GM15510 (cell line): ENCODE results near the gene DIAPH2.

ENCODE experiments used
- POLR2A ChIP-seq: IDR thresholded peaks from 3 replicates; pipeline ENCODE4 v1.6.1; 2011; ENCODE audit warnings: borderline replicate concordance; ENCODE audit not compliant: insufficient read length; ENCODE audit errors: extremely low read depth

The DIAPH2 gene

DNA sequence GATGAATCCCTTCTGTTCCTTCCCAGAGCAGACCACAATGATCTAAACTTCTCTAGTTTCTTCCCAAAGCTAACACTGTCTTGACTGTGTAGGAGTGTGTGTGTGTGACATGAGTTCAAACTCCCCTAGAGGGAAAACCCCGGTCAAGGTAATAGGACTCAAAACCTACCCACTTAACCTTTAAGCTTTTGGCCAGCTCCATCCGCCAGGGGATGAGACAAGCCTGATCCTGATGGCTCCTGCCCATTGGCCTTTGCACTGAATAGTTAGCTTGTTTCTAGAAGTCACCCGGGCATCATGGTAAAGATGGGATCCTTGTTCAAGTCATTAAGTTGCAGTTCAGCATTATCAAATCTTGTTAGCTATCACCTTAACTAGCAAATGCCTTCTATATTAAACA lies 937.5 kb downstream of the DIAPH2 start:
- no peak for TF ChIP-seq POLR2A

DNA sequence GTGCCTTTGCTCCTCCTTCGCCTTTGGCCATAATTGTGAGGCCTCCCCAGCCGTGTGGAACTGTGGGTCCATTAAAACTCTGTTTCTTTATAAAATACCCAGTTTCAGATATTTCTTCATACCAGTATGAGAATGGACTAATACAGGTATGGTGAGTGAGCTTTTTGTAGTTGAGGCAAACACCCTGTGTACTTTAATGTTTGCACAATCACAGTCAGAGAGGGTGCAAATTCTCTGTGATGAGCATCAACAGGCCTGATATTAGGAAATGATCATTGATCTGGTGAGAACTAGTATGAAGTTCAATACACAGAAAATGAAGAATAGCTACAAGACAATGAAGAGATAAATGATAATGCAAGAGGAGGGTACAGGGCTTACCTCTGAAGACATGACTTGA lies 943.7 kb downstream of the DIAPH2 start:
- TF ChIP-seq POLR2A: no peak

DNA sequence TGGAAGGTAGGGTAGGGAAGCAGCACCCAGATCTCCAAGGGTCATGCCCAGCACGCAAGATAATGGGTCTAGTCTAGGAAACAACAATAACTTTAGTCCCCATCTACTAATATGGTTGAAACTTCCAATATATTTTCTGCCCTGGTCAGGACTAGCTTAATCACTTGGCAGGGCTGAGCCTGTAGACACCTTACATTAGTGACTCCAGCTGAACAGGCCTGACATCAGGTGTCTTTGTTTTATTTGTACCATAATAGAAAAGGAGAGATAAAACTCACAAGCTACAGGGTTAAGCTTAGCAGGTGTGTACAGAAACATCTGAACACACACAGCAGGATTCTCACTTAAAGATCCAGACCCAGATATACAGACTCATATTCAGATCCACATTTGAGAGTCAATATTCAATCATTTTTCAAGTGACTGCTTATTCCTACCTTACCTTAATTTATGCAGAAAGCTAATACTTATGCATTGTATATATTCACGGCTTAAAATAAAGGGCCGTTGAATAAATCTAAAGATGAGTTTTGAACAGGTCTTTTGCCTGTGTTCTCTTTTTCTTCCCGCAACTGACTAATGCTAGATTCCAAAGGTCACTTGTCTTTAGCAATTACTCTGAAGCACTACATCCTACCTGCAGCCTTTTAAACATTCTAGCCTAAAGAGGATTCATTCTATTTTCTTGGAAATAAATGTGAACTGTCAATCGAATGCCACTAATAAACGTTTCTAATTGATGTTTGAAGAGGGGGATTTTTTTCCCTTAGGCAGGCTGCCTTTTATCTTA lies 944.4 kb downstream of the DIAPH2 start:
- TF ChIP-seq POLR2A: no peak

DNA sequence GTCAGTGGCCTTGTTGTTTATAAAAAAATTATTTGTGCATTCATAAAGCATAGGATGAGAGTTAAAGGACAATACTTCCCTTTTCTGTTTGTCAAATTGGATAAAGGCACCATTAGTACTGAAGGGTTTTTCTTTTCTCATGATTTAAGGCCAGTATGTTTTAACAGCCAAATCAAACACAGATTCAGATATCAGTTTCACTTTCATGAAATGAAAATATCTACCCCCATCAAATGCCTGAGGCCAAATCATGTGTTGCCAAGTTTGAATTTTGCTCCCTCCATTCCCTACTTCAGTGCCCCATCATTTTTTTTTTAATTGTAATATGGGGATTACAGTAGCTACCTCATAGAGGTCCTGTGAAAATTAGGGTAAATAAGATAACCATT lies 944.9 kb downstream of the DIAPH2 start:
- TF ChIP-seq POLR2A: no peak

DNA sequence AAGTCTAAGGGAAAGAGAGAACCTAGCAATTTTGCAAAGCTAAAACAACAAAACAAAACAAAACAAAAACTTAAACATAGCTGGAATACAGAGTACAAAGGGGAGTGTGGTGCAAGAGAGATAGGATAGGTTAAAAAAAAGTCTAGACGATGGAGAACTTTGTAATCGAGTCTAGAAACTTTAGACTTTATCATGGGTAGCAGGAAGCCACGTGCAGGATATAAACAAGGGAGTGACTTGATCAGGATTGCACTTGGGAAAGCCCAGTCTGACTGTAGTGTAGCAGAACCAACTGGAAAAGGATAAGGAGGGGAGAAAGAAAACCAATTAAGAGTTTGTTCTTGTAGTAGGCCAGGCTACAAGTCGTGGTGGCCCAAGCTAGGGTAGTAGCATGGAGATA lies 949.2 kb downstream of the DIAPH2 start:
- no peak for TF ChIP-seq POLR2A

DNA sequence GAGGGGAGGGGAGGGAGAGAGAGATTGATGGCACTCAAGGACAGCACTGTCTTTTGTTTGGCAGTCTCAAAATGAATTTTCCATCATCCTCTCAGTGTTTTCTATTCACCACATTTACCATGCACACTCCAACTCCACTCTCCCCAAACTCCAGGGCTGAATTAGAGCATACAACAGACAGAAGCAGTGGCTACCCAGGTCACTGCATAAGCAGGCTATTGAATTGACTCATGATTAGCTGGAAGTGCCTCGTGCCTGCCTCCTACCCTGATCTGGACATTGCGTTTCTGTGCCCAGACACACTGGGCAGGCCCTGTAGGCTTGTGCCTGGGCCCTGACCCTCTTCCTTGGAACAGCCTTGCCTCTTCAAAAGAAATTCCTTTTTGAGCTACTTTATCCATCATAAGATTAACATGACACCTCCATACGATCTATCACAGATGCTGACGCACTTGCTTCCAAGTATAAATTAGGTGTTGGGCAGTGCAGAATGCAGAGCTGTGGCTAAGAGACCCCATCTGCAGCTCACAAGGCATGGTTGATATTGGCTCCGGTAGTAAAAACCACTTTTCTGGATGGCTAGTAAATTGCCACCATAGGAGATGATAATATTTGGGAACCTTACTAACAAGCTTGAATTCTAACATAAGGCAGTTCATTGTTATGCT lies 952.0 kb downstream of the DIAPH2 start:
- no peak for TF ChIP-seq POLR2A

DNA sequence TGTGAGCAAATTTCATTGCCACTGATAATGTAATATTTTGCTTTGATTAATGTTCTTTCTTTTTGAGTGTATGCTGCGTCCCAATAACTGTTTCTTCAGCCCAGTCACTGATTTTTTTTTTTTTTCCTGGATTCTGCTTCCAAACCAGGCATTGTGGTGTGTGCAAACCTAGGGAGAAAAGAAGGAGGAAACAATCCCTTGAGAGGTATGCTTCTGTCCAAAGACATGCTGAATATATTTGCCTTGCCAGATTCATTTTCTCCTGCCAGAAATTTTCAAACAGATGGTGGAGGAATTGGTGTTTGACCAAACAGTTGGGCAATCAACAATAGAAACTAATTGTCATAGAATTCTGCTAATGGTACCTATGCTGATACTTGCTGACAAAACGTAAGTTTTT lies 952.6 kb downstream of the DIAPH2 start:
- no peak for TF ChIP-seq POLR2A

DNA sequence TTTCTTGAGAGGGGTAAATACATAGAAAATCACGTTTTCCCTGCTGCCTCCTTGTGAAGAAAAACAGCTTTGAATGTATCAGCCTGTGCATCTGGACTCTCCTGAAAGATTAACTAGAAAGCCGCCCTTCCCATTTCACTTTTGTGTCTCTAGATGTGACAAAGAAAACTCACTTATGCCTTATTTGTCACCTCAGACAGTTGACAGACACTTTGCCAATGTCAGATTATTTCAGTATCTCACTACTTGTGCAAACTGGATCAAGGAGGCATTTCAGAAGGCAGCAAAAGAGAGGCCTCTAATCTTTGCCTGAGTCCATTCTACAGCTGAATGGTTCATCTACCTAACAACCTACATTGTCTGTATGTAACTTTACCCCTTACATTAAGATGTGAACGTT lies 954.0 kb downstream of the DIAPH2 start:
- TF ChIP-seq POLR2A: no peak

DNA sequence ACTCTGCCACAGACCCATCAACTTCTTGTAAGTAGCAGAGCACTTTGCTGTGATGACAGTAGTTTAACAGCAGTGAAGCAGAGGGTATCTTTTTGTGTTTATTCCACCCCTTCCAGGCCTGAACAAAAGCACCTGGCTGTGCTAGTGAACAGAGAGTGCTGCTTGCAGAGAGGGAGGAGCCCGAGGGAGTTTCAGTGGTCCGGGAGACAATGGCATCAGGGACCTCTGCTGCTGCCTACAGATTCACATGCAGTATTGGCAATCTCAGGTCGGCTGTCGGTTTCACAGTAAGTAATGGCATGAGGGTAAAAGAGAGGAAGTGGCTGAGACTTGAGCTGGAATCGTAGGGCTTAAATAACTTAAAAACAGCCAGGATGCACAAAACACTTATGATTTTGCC lies 954.9 kb downstream of the DIAPH2 start:
- TF ChIP-seq POLR2A: no peak
